HG02763 (cell line): ENCODE results near the gene SH3D19.
A peak's percentile ranks its signal among the peaks of the same experiment; 100 is the strongest.
"Not testable (repeated sequence)": the region's sequence is repeated elsewhere in the genome, so short reads cannot be mapped to it uniquely, and the experiment has no call there.

Experiments
- ATAC-seq: cut with Tn5 transposase; IDR thresholded peaks from one replicate; pipeline ENCODE4 v1.9.1; 2021; ENCODE audit warnings: mild to moderate bottlenecking, moderate library complexity; ENCODE audit not compliant: unreplicated experiment

The SH3D19 gene

GRCh38 chr4:151322161-151322560 is 3.2 kb downstream of the SH3D19 start:
- not testable (repeated sequence) for ATAC-seq

- no peak for ATAC-seq
These were observed 3.8 kb downstream of the SH3D19 start for GRCh38 chr4:151321586-151321985.

- no peak for ATAC-seq
These were observed 5.9 kb downstream of the SH3D19 start for GRCh38 chr4:151319490-151319889.

GRCh38 chr4:151318307-151319006 is 6.9 kb downstream of the SH3D19 start:
- no peak for ATAC-seq

- ATAC-seq, result no peak
These were observed 8.8 kb downstream of the SH3D19 start for GRCh38 chr4:151316645-151317044.

- no peak for ATAC-seq
These were observed 10.1 kb downstream of the SH3D19 start for GRCh38 chr4:151315212-151315886.

GRCh38 chr4:151314479-151314878 is 10.9 kb downstream of the SH3D19 start:
- ATAC-seq, result no peak

- ATAC-seq, result no peak
These were observed 11.4 kb downstream of the SH3D19 start for GRCh38 chr4:151314010-151314355.

- ATAC-seq, result no peak
These were observed 11.9 kb downstream of the SH3D19 start for GRCh38 chr4:151313306-151314009.

- ATAC-seq, result no peak
These were observed 15.2 kb downstream of the SH3D19 start for GRCh38 chr4:151310124-151310728.

- ATAC-seq, result peak; percentile 84
These were observed 20.6 kb downstream of the SH3D19 start for GRCh38 chr4:151304755-151305154.

GRCh38 chr4:151304226-151304625 is 21.2 kb downstream of the SH3D19 start:
- ATAC-seq, result no peak

GRCh38 chr4:151302432-151302831 is 23.0 kb downstream of the SH3D19 start:
- no peak for ATAC-seq

- no peak for ATAC-seq
These were observed 28.2 kb downstream of the SH3D19 start for GRCh38 chr4:151297170-151297569.

GRCh38 chr4:151296227-151296626 is 29.2 kb downstream of the SH3D19 start:
- ATAC-seq, result no peak

GRCh38 chr4:151294833-151295496 is 30.4 kb downstream of the SH3D19 start:
- no peak for ATAC-seq

- ATAC-seq, result no peak
These were observed 33.4 kb downstream of the SH3D19 start for GRCh38 chr4:151292038-151292437.

GRCh38 chr4:151291485-151291884 is 33.9 kb downstream of the SH3D19 start:
- ATAC-seq, result no peak

GRCh38 chr4:151287409-151287808 is 38.0 kb downstream of the SH3D19 start:
- ATAC-seq, result no peak

- ATAC-seq, result no peak
These were observed 40.7 kb downstream of the SH3D19 start for GRCh38 chr4:151284534-151285245.
